Measurements from ENCODE around the gene PPP1R37. TPM values are rescaled to one million over a fixed set of nuclear protein-coding genes. Genes with fewer than 3 reads are reported as not detected.

PPP1R37 gene
- 46.3 and 64.8 TPM in 2 replicates for total RNA-seq

GRCh38 chr19:45092747-45093678 lies at the start of gene PPP1R37:
TSS of gene PPP1R37 (plus strand) at chr19:45093179. CDS start at chr19:45093326, 147 bp downstream.

GRCh38 chr19:45076029-45076850 lies 16.7 kb upstream of the PPP1R37 start, which contains the start of gene ZNF296:
TSS of gene ZNF296 (minus strand) at chr19:45076478. CDS start at chr19:45076373, 105 bp downstream.

GRCh38 chr19:45079063-45079910 lies 13.7 kb upstream of the PPP1R37 start, which contains the start of gene GEMIN7:
TSS of gene GEMIN7 (plus strand) at chr19:45079260. CDS start at chr19:45090115, 10,855 bp downstream.

GRCh38 chr19:45160870-45161737 lies 68.1 kb downstream of the PPP1R37 start, which contains the start of gene NKPD1:
TSS of gene NKPD1 (minus strand) at chr19:45160982. CDS start at chr19:45160150, 832 bp downstream.

GRCh38 chr19:45177817-45178261 lies 84.9 kb downstream of the PPP1R37 start, which contains the start of gene TRAPPC6A:
TSS of gene TRAPPC6A (minus strand) at chr19:45178237. CDS start at chr19:45178218, 19 bp downstream.

GRCh38 chr19:45178262-45179071 lies 85.5 kb downstream of the PPP1R37 start, which contains the start of gene BLOC1S3:
TSS of gene BLOC1S3 (plus strand) at chr19:45178784. CDS start at chr19:45179297, 513 bp downstream.

Other genes starting within 250 kb of the PPP1R37 start
- gene NECTIN2, start 246.9 kb upstream of the PPP1R37 start, total RNA-seq = 287 and 362 TPM in 2 replicates
- gene TOMM40, start 201.9 kb upstream of the PPP1R37 start, total RNA-seq = 52.9 and 155 TPM in 2 replicates
- 12.2 and 158 TPM in 2 replicates for gene APOE, start 187.4 kb upstream of the PPP1R37 start, total RNA-seq
- 6.2 and 10.8 TPM in 2 replicates for gene APOC1, start 178.6 kb upstream of the PPP1R37 start, total RNA-seq
- not detected in 2 replicates for gene APOC4, start 150.9 kb upstream of the PPP1R37 start, total RNA-seq
- gene APOC2, start 147.1 kb upstream of the PPP1R37 start, total RNA-seq = not detected in 2 replicates
- 127 and 130 TPM in 2 replicates for gene CLPTM1, start 137.8 kb upstream of the PPP1R37 start, total RNA-seq
- gene RELB, start 91.7 kb upstream of the PPP1R37 start, total RNA-seq = 20.0 and 35.9 TPM in 2 replicates
- 16.6 and 28.5 TPM in 2 replicates for gene CLASRP, start 54.1 kb upstream of the PPP1R37 start, total RNA-seq
- 1.5 and 1.9 TPM in 2 replicates for gene ZNF296, start 16.7 kb upstream of the PPP1R37 start, total RNA-seq
- gene GEMIN7, start 13.9 kb upstream of the PPP1R37 start, total RNA-seq = 38.0 and 53.8 TPM in 2 replicates
- gene NKPD1, start 67.8 kb downstream of the PPP1R37 start, total RNA-seq = under 0.01 and 0.25 TPM in 2 replicates
- gene TRAPPC6A, start 85.1 kb downstream of the PPP1R37 start, total RNA-seq = 7.8 and 52.2 TPM in 2 replicates
- gene BLOC1S3, start 85.6 kb downstream of the PPP1R37 start, total RNA-seq = 6.5 and 8.5 TPM in 2 replicates
- gene EXOC3L2, start 152.2 kb downstream of the PPP1R37 start, total RNA-seq = 0.13 TPM in 1 of 2 replicates, not detected in the other
- gene MARK4, start 158.1 kb downstream of the PPP1R37 start, total RNA-seq = 10.8 and 41.7 TPM in 2 replicates
- not detected in 2 replicates for gene CKM, start 229.7 kb downstream of the PPP1R37 start, total RNA-seq
- 1.3 and 2.2 TPM in 2 replicates for gene KLC3, start 247.6 kb downstream of the PPP1R37 start, total RNA-seq